ENCODE data around the gene FMNL3. TPM values are rescaled to one million over a fixed set of nuclear protein-coding genes. Genes with fewer than 3 reads are reported as not detected.
"Not testable (repeated sequence)": the region's sequence is repeated elsewhere in the genome, so short reads cannot be mapped to it uniquely, and the experiment has no call there.

FMNL3 gene
- total RNA-seq, 6 donors from 2014 or later = 13.0 to 46.7 (median 29.4) TPM

DNA sequence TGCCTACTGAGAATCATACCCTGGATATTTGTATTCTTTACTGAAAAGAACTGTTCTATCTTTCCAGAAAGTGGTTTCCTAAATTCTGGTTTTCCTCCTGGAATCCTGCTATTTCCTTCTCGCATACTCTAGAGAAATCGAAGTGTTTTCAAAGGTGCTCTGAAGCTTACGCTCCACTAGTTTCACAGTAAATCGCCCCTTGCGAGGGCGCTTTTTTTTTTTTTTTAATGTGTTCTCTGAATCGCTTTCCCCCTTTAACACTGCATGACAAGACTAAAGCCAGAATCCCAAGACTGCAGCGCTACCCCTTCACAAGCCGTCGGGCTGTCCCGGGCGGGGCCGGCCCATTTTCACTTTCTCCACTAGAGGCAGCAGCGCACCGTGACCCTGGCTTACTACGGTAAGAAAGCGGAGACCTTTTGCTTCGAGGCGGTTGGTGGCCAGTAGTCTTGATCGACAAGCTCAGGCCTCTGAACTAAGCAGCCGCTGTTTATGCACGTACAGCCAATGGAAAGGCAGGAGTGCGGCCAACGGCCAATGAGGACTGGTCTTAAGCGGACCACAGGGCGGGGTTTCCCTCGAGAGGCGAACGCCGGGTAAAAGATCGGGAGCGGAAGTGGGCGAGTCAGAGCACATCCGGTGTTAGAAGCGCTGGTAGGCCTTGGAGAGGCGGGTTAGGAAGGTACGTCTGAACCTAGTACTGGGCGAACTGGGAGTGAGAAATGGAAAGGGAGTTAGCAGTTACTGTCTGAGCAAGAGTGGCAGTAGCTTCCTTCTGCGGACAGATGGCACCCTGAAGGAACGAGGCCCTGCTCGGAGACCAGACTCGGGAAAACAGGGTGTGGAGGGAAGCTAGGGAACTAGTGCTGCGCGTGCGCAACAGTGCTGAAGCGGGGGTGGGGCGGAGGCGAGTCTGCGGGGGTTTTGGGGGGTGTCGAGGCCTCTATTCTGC lies 34.0 kb upstream of the FMNL3 start, which contains the start of gene TMBIM6:
Gene TMBIM6 (plus strand): TSS at position 628 of the 952 bp plus-strand sequence. CDS start 10,937 bp downstream, outside the sequence.
- Histone ChIP-seq H3K4me1 (peaks cover 35 to 48% (median 38%) of the 10 kb centered on the region in 4 donors), H3K27me3 (no peaks in the 10 kb centered on the region), H3K36me3 (peaks cover 0 to 5% (median 0%) of the 10 kb centered on the region in 4 donors), H3K4me3 (peak within 1 kb of the TSS; percentile 58 to 81 (median 68)), H3K9me3 (no peaks in the 10 kb centered on the region), H3K27ac (peak within 1 kb of the TSS; percentile 95 to 99 (median 98))
- WGBS, 2 donors = 5% methylated on average over 43 to 44 of the region's 50 CpGs
- DNase-seq (peak; percentile 94 to 100), ATAC-seq (ENCODE audit: low FRiP score in 2 of 2) (peak; percentile 98 to 100)
- TF ChIP-seq EP300 (IDR thresholded peaks at IDR 0.05) (peak in 2 of 4 donors; percentile 6 to 82), POLR2A (IDR thresholded peaks at IDR 0.05) (peak; percentile 91 to 99 (median 98)), POLR2AphosphoS5 (IDR thresholded peaks at IDR 0.05) (peak; percentile 99 to 100)
- TF ChIP-seq, protein P1, sequence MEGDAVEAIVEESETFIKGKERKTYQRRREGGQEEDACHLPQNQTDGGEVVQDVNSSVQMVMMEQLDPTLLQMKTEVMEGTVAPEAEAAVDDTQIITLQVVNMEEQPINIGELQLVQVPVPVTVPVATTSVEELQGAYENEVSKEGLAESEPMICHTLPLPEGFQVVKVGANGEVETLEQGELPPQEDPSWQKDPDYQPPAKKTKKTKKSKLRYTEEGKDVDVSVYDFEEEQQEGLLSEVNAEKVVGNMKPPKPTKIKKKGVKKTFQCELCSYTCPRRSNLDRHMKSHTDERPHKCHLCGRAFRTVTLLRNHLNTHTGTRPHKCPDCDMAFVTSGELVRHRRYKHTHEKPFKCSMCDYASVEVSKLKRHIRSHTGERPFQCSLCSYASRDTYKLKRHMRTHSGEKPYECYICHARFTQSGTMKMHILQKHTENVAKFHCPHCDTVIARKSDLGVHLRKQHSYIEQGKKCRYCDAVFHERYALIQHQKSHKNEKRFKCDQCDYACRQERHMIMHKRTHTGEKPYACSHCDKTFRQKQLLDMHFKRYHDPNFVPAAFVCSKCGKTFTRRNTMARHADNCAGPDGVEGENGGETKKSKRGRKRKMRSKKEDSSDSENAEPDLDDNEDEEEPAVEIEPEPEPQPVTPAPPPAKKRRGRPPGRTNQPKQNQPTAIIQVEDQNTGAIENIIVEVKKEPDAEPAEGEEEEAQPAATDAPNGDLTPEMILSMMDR (IDR thresholded peaks at IDR 0.05) = peak; percentile 94 to 97 (median 97)

GRCh38 chr12:49740277-49740676 lies 33.1 kb upstream of the FMNL3 start:
- not testable (repeated sequence) for DNase-seq; H3K9me3 ChIP-seq; H3K36me3 ChIP-seq; ATAC-seq (ENCODE audit: low FRiP score in 2 of 2); H3K27me3 ChIP-seq; H3K27ac ChIP-seq; H3K4me3 ChIP-seq
- H3K4me1 ChIP-seq = peaks cover 28 to 39% (median 30%) of the 10 kb centered on the region in 4 donors
- WGBS, 2 donors = 91 to 96% methylated on average over 12 of the region's 12 CpGs

- WGBS, 2 donors = 90 to 91% methylated on average over 5 of the region's 5 CpGs
- H3K4me3 ChIP-seq; DNase-seq; H3K27me3 ChIP-seq; ATAC-seq (ENCODE audit: low FRiP score in 2 of 2); H3K36me3 ChIP-seq; H3K27ac ChIP-seq; H3K9me3 ChIP-seq: not testable (repeated sequence)
- peaks cover 12 to 23% (median 15%) of the 10 kb centered on the region in 4 donors for H3K4me1 ChIP-seq
Observed at GRCh38 chr12:49738721-49739120, 31.5 kb upstream of the FMNL3 start.

- H3K9me3 ChIP-seq; H3K27ac ChIP-seq; DNase-seq; ATAC-seq (ENCODE audit: low FRiP score in 2 of 2); H3K36me3 ChIP-seq; H3K27me3 ChIP-seq; H3K4me1 ChIP-seq; H3K4me3 ChIP-seq: not testable (repeated sequence)
- WGBS, 2 donors = 89 to 93% methylated on average over 7 of the region's 7 CpGs
Observed at GRCh38 chr12:49734900-49735299, 27.7 kb upstream of the FMNL3 start.

DNA sequence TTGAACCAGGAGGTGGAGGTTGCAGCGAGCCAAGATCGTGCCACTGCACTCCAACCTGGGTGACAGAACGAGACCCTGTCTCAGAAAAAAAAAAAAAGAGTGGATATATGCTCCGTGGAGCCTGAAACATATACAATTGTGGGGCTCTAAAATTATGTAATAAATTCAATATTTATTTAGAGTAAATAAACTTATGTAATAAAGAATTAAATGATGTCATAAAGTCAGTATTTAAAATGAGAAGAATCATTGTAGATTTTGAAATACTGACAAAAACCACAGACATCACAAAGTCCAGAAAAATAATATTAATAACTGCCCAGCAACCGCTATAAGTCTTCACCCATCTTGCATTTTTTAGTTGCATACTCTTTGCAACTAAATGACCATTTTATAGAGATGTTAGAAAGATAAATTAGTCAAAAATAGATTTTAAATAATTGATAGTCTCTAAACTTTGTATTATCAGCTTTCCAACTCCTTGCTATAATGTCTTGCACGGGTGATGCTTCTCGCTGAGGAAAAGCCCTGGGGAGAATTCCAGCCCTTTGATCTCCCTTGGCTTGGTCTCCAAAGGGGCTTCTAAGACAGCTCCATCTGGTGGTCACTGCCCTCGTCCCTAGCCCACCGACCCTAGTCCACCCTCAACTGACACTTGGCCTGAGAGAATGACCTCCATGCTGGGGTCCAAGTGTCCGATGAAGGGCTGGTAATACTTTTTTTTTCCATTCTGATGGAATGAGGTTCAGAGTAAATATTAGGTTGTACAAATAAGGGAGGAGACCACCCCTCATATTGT lies 26.2 kb upstream of the FMNL3 start:
- DNase-seq (no peak), ATAC-seq (ENCODE audit: low FRiP score in 2 of 2) (no peak)
- no peaks in the 10 kb centered on the region for H3K27me3 ChIP-seq
- TF ChIP-seq EP300 (IDR thresholded peaks at IDR 0.05) = no peak
- H3K4me1 ChIP-seq = no peaks in the 10 kb centered on the region
- H3K9me3 ChIP-seq = no peaks in the 10 kb centered on the region
- H3K36me3 ChIP-seq = no peaks in the 10 kb centered on the region
- no peak overlapping the region for H3K4me3 ChIP-seq
- no peak overlapping the region for H3K27ac ChIP-seq
- 81 to 83% methylated on average over 10 of the region's 10 CpGs for WGBS, 2 donors

- no peaks in the 10 kb centered on the region for H3K9me3 ChIP-seq
- H3K4me3 ChIP-seq = no peak overlapping the region
- DNase-seq (no peak), ATAC-seq (ENCODE audit: low FRiP score in 2 of 2) (no peak)
- H3K27ac ChIP-seq = no peak overlapping the region
- WGBS, 2 donors = 90 to 91% methylated on average over 3 of the region's 3 CpGs
- TF ChIP-seq POLR2AphosphoS5 (IDR thresholded peaks at IDR 0.05) (no peak), EP300 (IDR thresholded peaks at IDR 0.05) (no peak), POLR2A (IDR thresholded peaks at IDR 0.05) (no peak)
- TF ChIP-seq, protein P1 (IDR thresholded peaks at IDR 0.05) = no peak
- no peaks in the 10 kb centered on the region for H3K27me3 ChIP-seq
- H3K4me1 ChIP-seq = no peaks in the 10 kb centered on the region
- no peaks in the 10 kb centered on the region for H3K36me3 ChIP-seq
Observed at GRCh38 chr12:49730568-49731101, 23.4 kb upstream of the FMNL3 start.
